Measurements from ENCODE around the gene PLXNA2.

PLXNA2 gene

GRCh38 chr1:208218237-208219097 is 25.7 kb downstream of the PLXNA2 start:
- H2BK120ac ChIP-seq (ENCODE audit: low read depth, low read length) = no peak overlapping the region

GRCh38 chr1:208217781-208218180 is 26.4 kb downstream of the PLXNA2 start:
- Histone ChIP-seq H4K91ac (ENCODE audit: low read depth, low read length, poor library complexity) (peak overlapping the region; percentile 42), H2AFZ (ENCODE audit: low read length) (no peak overlapping the region), H3K27me3 (ENCODE audit: control insufficient read depth in 3 of 3, insufficient read depth in 3 of 3, low read depth in 1 of 3, low read length in 3 of 3) (no peaks in the 10 kb centered on the region), H2AK5ac (ENCODE audit: low read depth, low read length) (no peak overlapping the region), H3K9ac (ENCODE audit: low read depth, low read length, poor library complexity) (no peak overlapping the region), H3K4ac (ENCODE audit: low read length) (no peak overlapping the region), H3K36me3 (replicated peaks in 1 of 2; ENCODE audit: control insufficient read depth in 2 of 2, insufficient read depth in 2 of 2, low read length in 2 of 2) (peaks cover 0 to 17% of the 10 kb centered on the region in 2 donors), H2BK120ac (ENCODE audit: low read depth, low read length) (no peak overlapping the region), H3K27ac (replicated peaks; ENCODE audit: low read length) (no peak overlapping the region), H2BK12ac (ENCODE audit: low read length) (no peak overlapping the region), H4K8ac (ENCODE audit: low read depth, low read length) (no peak overlapping the region), H3K18ac (ENCODE audit: low read length) (no peak overlapping the region), H3K23ac (ENCODE audit: low read depth, low read length, poor library complexity) (no peak overlapping the region), H3K79me1 (ENCODE audit: low read depth, low read length) (no peaks in the 10 kb centered on the region), H2BK15ac (ENCODE audit: low read length) (no peak overlapping the region), H2BK5ac (ENCODE audit: low read length) (no peak overlapping the region), H3K4me1 (ENCODE audit: control insufficient read depth in 2 of 2, insufficient read depth in 1 of 2, low read depth in 1 of 2, low read length in 2 of 2) (peaks cover 0 to 14% of the 10 kb centered on the region in 2 donors), H3K4me3 (ENCODE audit: low read length in 2 of 2) (no peak overlapping the region), H3K9me3 (replicated peaks in 1 of 2; ENCODE audit: control insufficient read depth in 2 of 2, insufficient read depth in 1 of 2, low read depth in 1 of 2, low read length in 2 of 2) (peaks cover 0 to 3% of the 10 kb centered on the region in 2 donors), H3K14ac (ENCODE audit: low read length) (peak overlapping the region; percentile 10), H3K4me2 (ENCODE audit: insufficient read depth, low read length, poor library complexity, severe bottlenecking) (no peak overlapping the region)
- DNase-seq (ENCODE audit: low spot score) = no peak
- no CpG with 5 or more reads among the region's 10 CpGs for WGBS, 2 donors (ENCODE audit: extremely low coverage in 2 of 2, insufficient read length in 2 of 2, insufficient replicate concordance in 1 of 2)

More at GRCh38 chr1:208218237-208219097, 25.7 kb downstream of the PLXNA2 start:
- Histone ChIP-seq H3K27me3 (ENCODE audit: control insufficient read depth in 3 of 3, insufficient read depth in 3 of 3, low read depth in 1 of 3, low read length in 3 of 3) (no peaks in the 10 kb centered on the region), H3K23ac (ENCODE audit: low read depth, low read length, poor library complexity) (no peak overlapping the region), H3K9ac (ENCODE audit: low read depth, low read length, poor library complexity) (no peak overlapping the region), H2AFZ (ENCODE audit: low read length) (no peak overlapping the region), H3K9me3 (replicated peaks in 1 of 2; ENCODE audit: control insufficient read depth in 2 of 2, insufficient read depth in 1 of 2, low read depth in 1 of 2, low read length in 2 of 2) (peaks cover 0 to 3% of the 10 kb centered on the region in 2 donors), H2BK5ac (ENCODE audit: low read length) (no peak overlapping the region), H3K18ac (ENCODE audit: low read length) (no peak overlapping the region), H3K4ac (ENCODE audit: low read length) (no peak overlapping the region), H3K36me3 (replicated peaks in 1 of 2; ENCODE audit: control insufficient read depth in 2 of 2, insufficient read depth in 2 of 2, low read length in 2 of 2) (peaks cover 0 to 17% of the 10 kb centered on the region in 2 donors), H2BK15ac (ENCODE audit: low read length) (peak overlapping the region; percentile 24), H3K4me3 (ENCODE audit: low read length in 2 of 2) (no peak overlapping the region), H3K14ac (ENCODE audit: low read length) (no peak overlapping the region), H3K27ac (replicated peaks; ENCODE audit: low read length) (no peak overlapping the region), H3K79me1 (ENCODE audit: low read depth, low read length) (no peaks in the 10 kb centered on the region), H2AK5ac (ENCODE audit: low read depth, low read length) (peak overlapping the region; percentile 18), H3K4me1 (ENCODE audit: control insufficient read depth in 2 of 2, insufficient read depth in 1 of 2, low read depth in 1 of 2, low read length in 2 of 2) (peaks cover 0 to 14% of the 10 kb centered on the region in 2 donors), H2BK12ac (ENCODE audit: low read length) (no peak overlapping the region), H4K8ac (ENCODE audit: low read depth, low read length) (no peak overlapping the region), H4K91ac (ENCODE audit: low read depth, low read length, poor library complexity) (no peak overlapping the region), H3K4me2 (ENCODE audit: insufficient read depth, low read length, poor library complexity, severe bottlenecking) (no peak overlapping the region)
- DNase-seq (ENCODE audit: low spot score) = no peak
- WGBS, 2 donors (ENCODE audit: extremely low coverage in 2 of 2, insufficient read length in 2 of 2, insufficient replicate concordance in 1 of 2) = no CpG with 5 or more reads among the region's 12 CpGs

- Histone ChIP-seq H2BK15ac (ENCODE audit: low read length) (no peak overlapping the region), H2AFZ (ENCODE audit: low read length) (no peak overlapping the region), H3K18ac (ENCODE audit: low read length) (peak overlapping the region; percentile 22), H3K36me3 (replicated peaks in 1 of 2; ENCODE audit: control insufficient read depth in 2 of 2, insufficient read depth in 2 of 2, low read length in 2 of 2) (peaks cover 0 to 17% of the 10 kb centered on the region in 2 donors), H2AK5ac (ENCODE audit: low read depth, low read length) (no peak overlapping the region), H3K27me3 (ENCODE audit: control insufficient read depth in 3 of 3, insufficient read depth in 3 of 3, low read depth in 1 of 3, low read length in 3 of 3) (no peaks in the 10 kb centered on the region), H3K9ac (ENCODE audit: low read depth, low read length, poor library complexity) (no peak overlapping the region), H3K79me1 (ENCODE audit: low read depth, low read length) (no peaks in the 10 kb centered on the region), H3K23ac (ENCODE audit: low read depth, low read length, poor library complexity) (no peak overlapping the region), H4K8ac (ENCODE audit: low read depth, low read length) (no peak overlapping the region), H3K4me3 (ENCODE audit: low read length in 2 of 2) (no peak overlapping the region), H3K4ac (ENCODE audit: low read length) (no peak overlapping the region), H2BK5ac (ENCODE audit: low read length) (no peak overlapping the region), H3K4me1 (ENCODE audit: control insufficient read depth in 2 of 2, insufficient read depth in 1 of 2, low read depth in 1 of 2, low read length in 2 of 2) (peaks cover 0 to 14% of the 10 kb centered on the region in 2 donors), H2BK120ac (ENCODE audit: low read depth, low read length) (no peak overlapping the region), H2BK12ac (ENCODE audit: low read length) (no peak overlapping the region), H3K4me2 (ENCODE audit: insufficient read depth, low read length, poor library complexity, severe bottlenecking) (no peak overlapping the region), H3K14ac (ENCODE audit: low read length) (no peak overlapping the region), H3K27ac (replicated peaks; ENCODE audit: low read length) (no peak overlapping the region), H3K9me3 (replicated peaks in 1 of 2; ENCODE audit: control insufficient read depth in 2 of 2, insufficient read depth in 1 of 2, low read depth in 1 of 2, low read length in 2 of 2) (peaks cover 0 to 8% of the 10 kb centered on the region in 2 donors), H4K91ac (ENCODE audit: low read depth, low read length, poor library complexity) (no peak overlapping the region)
- no CpG with 5 or more reads among the region's 16 CpGs for WGBS, 2 donors (ENCODE audit: extremely low coverage in 2 of 2, insufficient read length in 2 of 2, insufficient replicate concordance in 1 of 2)
- no peak for DNase-seq (ENCODE audit: low spot score)
Measured at GRCh38 chr1:208216806-208217205, 27.4 kb downstream of the PLXNA2 start.

- H3K4me1 ChIP-seq (ENCODE audit: control insufficient read depth in 2 of 2, insufficient read depth in 1 of 2, low read depth in 1 of 2, low read length in 2 of 2) = peaks cover 0 to 10% of the 10 kb centered on the region in 2 donors
- no peak overlapping the region for H2BK15ac ChIP-seq (ENCODE audit: low read length)
- peaks cover 0 to 17% of the 10 kb centered on the region in 2 donors for H3K36me3 ChIP-seq (replicated peaks in 1 of 2; ENCODE audit: control insufficient read depth in 2 of 2, insufficient read depth in 2 of 2, low read length in 2 of 2)
Measured at GRCh38 chr1:208216062-208216461, 28.1 kb downstream of the PLXNA2 start.

More at GRCh38 chr1:208216062-208216461, 28.1 kb downstream of the PLXNA2 start:
- H3K27me3 ChIP-seq (ENCODE audit: control insufficient read depth in 3 of 3, insufficient read depth in 3 of 3, low read depth in 1 of 3, low read length in 3 of 3) = no peaks in the 10 kb centered on the region
- no peak overlapping the region for H2AFZ ChIP-seq (ENCODE audit: low read length)
- no peak overlapping the region for H2AK5ac ChIP-seq (ENCODE audit: low read depth, low read length)
- no peak overlapping the region for H4K91ac ChIP-seq (ENCODE audit: low read depth, low read length, poor library complexity)
- H2BK120ac ChIP-seq (ENCODE audit: low read depth, low read length) = no peak overlapping the region
- no peak overlapping the region for H2BK12ac ChIP-seq (ENCODE audit: low read length)
- H3K4me2 ChIP-seq (ENCODE audit: insufficient read depth, low read length, poor library complexity, severe bottlenecking) = no peak overlapping the region
- no peak overlapping the region for H3K4ac ChIP-seq (ENCODE audit: low read length)
- peaks cover 0 to 8% of the 10 kb centered on the region in 2 donors for H3K9me3 ChIP-seq (replicated peaks in 1 of 2; ENCODE audit: control insufficient read depth in 2 of 2, insufficient read depth in 1 of 2, low read depth in 1 of 2, low read length in 2 of 2)
- no peak overlapping the region for H3K9ac ChIP-seq (ENCODE audit: low read depth, low read length, poor library complexity)
- no peaks in the 10 kb centered on the region for H3K79me1 ChIP-seq (ENCODE audit: low read depth, low read length)
- DNase-seq (ENCODE audit: low spot score) = no peak
- H3K27ac ChIP-seq (replicated peaks; ENCODE audit: low read length) = no peak overlapping the region
- WGBS, 2 donors (ENCODE audit: extremely low coverage in 2 of 2, insufficient read length in 2 of 2, insufficient replicate concordance in 1 of 2) = no CpG with 5 or more reads among the region's 1 CpG
- H2BK5ac ChIP-seq (ENCODE audit: low read length) = no peak overlapping the region
- no peak overlapping the region for H4K8ac ChIP-seq (ENCODE audit: low read depth, low read length)
- no peak overlapping the region for H3K14ac ChIP-seq (ENCODE audit: low read length)
- H3K23ac ChIP-seq (ENCODE audit: low read depth, low read length, poor library complexity) = no peak overlapping the region
- H3K4me3 ChIP-seq (ENCODE audit: low read length in 2 of 2) = no peak overlapping the region
- H3K18ac ChIP-seq (ENCODE audit: low read length) = no peak overlapping the region

Measured in neuronal stem cell (in vitro differentiated cells).